Measurements from ENCODE around the gene RPGRIP1. TPM values are rescaled to one million over a fixed set of nuclear protein-coding genes. Genes with fewer than 3 reads are reported as not detected.
"Not testable (repeated sequence)": the region's sequence is repeated elsewhere in the genome, so short reads cannot be mapped to it uniquely, and the experiment has no call there.

The RPGRIP1 gene
- total and polyA plus RNA-seq, 2 of the 4 experiments (the other 2 are of a cell fraction), result not detected

GRCh38 chr14:21281917-21282316 lies 2.0 kb downstream of the RPGRIP1 start:
- H4K91ac ChIP-seq (ENCODE audit: insufficient read depth, low read depth, low read length); H3K9me1 ChIP-seq (ENCODE audit: insufficient read depth, low read length); H2BK15ac ChIP-seq (ENCODE audit: low read depth, low read length); H3K27me3 ChIP-seq (ENCODE audit: control insufficient read depth, insufficient read depth, low read length); intact Hi-C loops (cut with micrococcal nuclease); BruUV-seq (replicated peaks); H3K4me3 ChIP-seq (ENCODE audit: insufficient read depth, low read depth, low read length); CTCF ChIA-PET; H2AK9ac ChIP-seq (replicated peaks; ENCODE audit: low read depth, low read length, poor library complexity); H3K9ac ChIP-seq (ENCODE audit: low read depth, low read length); DNase-seq; H3K4ac ChIP-seq (ENCODE audit: low read depth, low read length); in situ Hi-C loops (cut with MboI; ENCODE audit: low sequenced_read_pairs); H2AK5ac ChIP-seq (ENCODE audit: low read depth, low read length); H2BK120ac ChIP-seq (ENCODE audit: low read depth, low read length); H3K4me1 ChIP-seq (ENCODE audit: control insufficient read depth, insufficient read depth, low read length); H3K23ac ChIP-seq (ENCODE audit: low read depth, low read length); H2BK20ac ChIP-seq (ENCODE audit: low read depth, low read length); H3K79me1 ChIP-seq (ENCODE audit: low read depth in 1 of 2, low read length in 2 of 2); H3K56ac ChIP-seq (ENCODE audit: extremely low read depth, insufficient read depth, low read length); H3K14ac ChIP-seq (replicated peaks; ENCODE audit: low read depth, low read length); H3K27ac ChIP-seq (ENCODE audit: insufficient read depth, low read length); H3K9me3 ChIP-seq (ENCODE audit: control insufficient read depth, insufficient read depth, low read length); H2BK5ac ChIP-seq (ENCODE audit: low read depth, low read length, poor library complexity, severe bottlenecking); H2AFZ ChIP-seq (replicated peaks; ENCODE audit: low read length, poor library complexity); H3K18ac ChIP-seq (ENCODE audit: low read depth, low read length); H3K36me3 ChIP-seq (ENCODE audit: control insufficient read depth, insufficient read depth, low read length); H3K4me2 ChIP-seq (ENCODE audit: low read depth, low read length); dilution Hi-C loops (cut with HindIII; ENCODE audit: low sequenced_read_pairs, unreplicated experiment); ATAC-seq (ENCODE audit: low read depth); POLR2A ChIA-PET (ENCODE audit: unreplicated experiment); H4K5ac ChIP-seq (ENCODE audit: low read depth, low read length); H4K20me1 ChIP-seq (ENCODE audit: insufficient read depth, low read length); H4K8ac ChIP-seq (ENCODE audit: low read depth in 2 of 2, low read length in 2 of 2): not testable (repeated sequence)
- no CpG with 5 or more reads among the region's 8 CpGs for WGBS, 2 experiments (ENCODE audit: extremely low coverage in 2 of 2, insufficient read length in 1 of 2)

DNA sequence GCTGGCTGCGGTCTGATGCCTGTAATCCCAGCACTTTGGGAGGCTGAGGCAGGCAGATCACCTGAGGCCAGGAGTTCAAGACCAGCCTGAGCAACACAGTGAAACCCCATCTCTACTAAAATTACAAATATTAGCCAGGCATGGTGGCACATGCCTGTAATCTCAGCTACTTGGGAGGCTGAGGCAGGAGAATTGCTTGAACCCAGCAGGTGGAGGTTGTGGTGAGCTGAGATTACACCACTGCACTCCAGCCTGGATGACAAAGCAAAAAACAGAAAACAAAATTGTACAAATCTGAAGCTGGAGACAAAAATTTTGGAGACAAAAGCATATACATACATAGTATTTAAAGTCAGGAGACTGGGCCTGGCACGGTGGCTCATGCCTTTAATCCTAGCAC lies 6.6 kb downstream of the RPGRIP1 start:
- in situ Hi-C loops (cut with MboI; ENCODE audit: low sequenced_read_pairs); H3K36me3 ChIP-seq (ENCODE audit: control insufficient read depth, insufficient read depth, low read length); H4K8ac ChIP-seq (ENCODE audit: low read depth in 2 of 2, low read length in 2 of 2); H2BK15ac ChIP-seq (ENCODE audit: low read depth, low read length); H2BK120ac ChIP-seq (ENCODE audit: low read depth, low read length); H3K4me3 ChIP-seq (ENCODE audit: insufficient read depth, low read depth, low read length); H2AK9ac ChIP-seq (replicated peaks; ENCODE audit: low read depth, low read length, poor library complexity); POLR2A ChIA-PET (ENCODE audit: unreplicated experiment); H4K20me1 ChIP-seq (ENCODE audit: insufficient read depth, low read length); H3K18ac ChIP-seq (ENCODE audit: low read depth, low read length); H4K5ac ChIP-seq (ENCODE audit: low read depth, low read length); H3K27ac ChIP-seq (ENCODE audit: insufficient read depth, low read length); H3K27me3 ChIP-seq (ENCODE audit: control insufficient read depth, insufficient read depth, low read length); H2AFZ ChIP-seq (replicated peaks; ENCODE audit: low read length, poor library complexity); H3K9me1 ChIP-seq (ENCODE audit: insufficient read depth, low read length); H3K56ac ChIP-seq (ENCODE audit: extremely low read depth, insufficient read depth, low read length); intact Hi-C loops (cut with micrococcal nuclease); H3K4me1 ChIP-seq (ENCODE audit: control insufficient read depth, insufficient read depth, low read length); H3K79me1 ChIP-seq (ENCODE audit: low read depth in 1 of 2, low read length in 2 of 2); H2BK20ac ChIP-seq (ENCODE audit: low read depth, low read length); BruUV-seq (replicated peaks); H2AK5ac ChIP-seq (ENCODE audit: low read depth, low read length); H4K91ac ChIP-seq (ENCODE audit: insufficient read depth, low read depth, low read length); dilution Hi-C loops (cut with HindIII; ENCODE audit: low sequenced_read_pairs, unreplicated experiment); H3K9me3 ChIP-seq (ENCODE audit: control insufficient read depth, insufficient read depth, low read length); H3K4ac ChIP-seq (ENCODE audit: low read depth, low read length); ATAC-seq (ENCODE audit: low read depth); H3K14ac ChIP-seq (replicated peaks; ENCODE audit: low read depth, low read length); DNase-seq; H3K9ac ChIP-seq (ENCODE audit: low read depth, low read length); H2BK5ac ChIP-seq (ENCODE audit: low read depth, low read length, poor library complexity, severe bottlenecking); H3K4me2 ChIP-seq (ENCODE audit: low read depth, low read length); H3K23ac ChIP-seq (ENCODE audit: low read depth, low read length): not testable (repeated sequence)
- CTCF ChIA-PET, result interaction anchor here (1.5 kb wide), 1 partner anchor 13 kb away, joined by 5 read pairs; no protein-coding TSS in a partner anchor
- whole genome bisulfite sequencing, 2 experiments (ENCODE audit: extremely low coverage in 2 of 2, insufficient read length in 1 of 2), result no CpG with 5 or more reads among the region's 2 CpGs

Data from IMR-90 (cell line).